Activated B cell treated with CpG ODN at 0.5 μM for 24 hours (primary cell): ENCODE results near the gene HEPHL1. TPM values are rescaled to one million over a fixed set of nuclear protein-coding genes. Genes with fewer than 3 reads are reported as not detected.

Experiments
- ATAC-seq: fragments of 200-7000 bp; cut with Tn5 transposase; one replicate; pipeline ENCODE4 v1.10.0; 2021; ENCODE audit warnings: low read depth, mild to moderate bottlenecking, moderate library complexity
- CTCF ChIA-PET: fragments of 350-600 bp; sonication (Branson Sonifier 250); formaldehyde crosslinking; loops from one replicate; lab custom pipeline; 2021; ENCODE audit warnings: antibody characterized with exemption; lab: Charles Lee
- POLR2A ChIA-PET: fragments of 350-600 bp; sonication (Branson Sonifier 250); formaldehyde crosslinking; loops from one replicate; lab custom pipeline; 2021; ENCODE audit warnings: antibody characterized with exemption; lab: Charles Lee
- DNase-seq: peaks from one replicate; pipeline ENCODE4 v3.0.0; 2022
- H3K27ac Mint-ChIP-seq: one replicate; pipeline ENCODE4 v1.8.0; 2020; ENCODE audit warnings: mixed read lengths
- H3K27me3 Mint-ChIP-seq: one replicate; pipeline ENCODE4 v1.8.0; 2021; ENCODE audit warnings: mixed read lengths
- H3K36me3 Mint-ChIP-seq: one replicate; pipeline ENCODE4 v1.8.0; 2021; ENCODE audit warnings: low read depth, mixed read lengths
- H3K4me1 Mint-ChIP-seq: one replicate; pipeline ENCODE4 v1.8.0; 2021; ENCODE audit warnings: mixed read lengths
- H3K4me3 Mint-ChIP-seq: one replicate; pipeline ENCODE4 v1.8.0; 2020; ENCODE audit warnings: mild to moderate bottlenecking, mixed read lengths
- H3K9me3 Mint-ChIP-seq: one replicate; pipeline ENCODE4 v1.8.0; 2020; ENCODE audit warnings: mixed read lengths
- intact Hi-C: fragments of 100-400 bp; cut with micrococcal nuclease; formaldehyde crosslinking; loops from one replicate; pipeline ENCODE4 v1.15.1; 2024
- total RNA-seq: library from RNA; stranded (reverse); gene quantifications from 2 replicates; pipeline ENCODE4 v1.2.3, GENCODE V29; 2022
- TF ChIP-seq, protein P1 (sequence below): fragments of 200-600 bp; IDR thresholded peaks from one replicate; pipeline ENCODE4 v1.8.0; 2022; ENCODE audit warnings: antibody characterized with exemption, mild to moderate bottlenecking

The HEPHL1 gene
- total RNA-seq, 1 donor from 2014 or later = not detected

GRCh38 chr11:94129512-94130297 is 108.6 kb downstream of the HEPHL1 start:
- H3K27me3 Mint-ChIP-seq = no peaks in the 10 kb centered on the region
- H3K36me3 Mint-ChIP-seq = peaks cover 6% of the 10 kb centered on the region
- ChIA-PET POLR2A (interaction anchor here (1.3 to 3.3 kb wide), 7 partner anchors 10 to 468 kb away, joined by 3 to 19 read pairs (median 8); partner anchors contain the start of genes ANKRD49, C11orf54, CEP295 and MED17), CTCF (interaction anchor here (1.4 kb wide), 1 partner anchor 10 kb away, joined by 4 read pairs; no protein-coding TSS in a partner anchor)
- DNase-seq (no peak), ATAC-seq (peak; percentile 53)
- peaks cover 35% of the 10 kb centered on the region for H3K4me1 Mint-ChIP-seq
- H3K4me3 Mint-ChIP-seq = no peak overlapping the region
- intact Hi-C loops = loop anchor here (2.0 to 5.0 kb wide), 6 partner anchors 53 to 933 kb away; partner anchors contain the start of genes ANKRD49, C11orf54, CEP295 and MED17
- no peak overlapping the region for H3K27ac Mint-ChIP-seq
- no peaks in the 10 kb centered on the region for H3K9me3 Mint-ChIP-seq
- TF ChIP-seq, protein P1, sequence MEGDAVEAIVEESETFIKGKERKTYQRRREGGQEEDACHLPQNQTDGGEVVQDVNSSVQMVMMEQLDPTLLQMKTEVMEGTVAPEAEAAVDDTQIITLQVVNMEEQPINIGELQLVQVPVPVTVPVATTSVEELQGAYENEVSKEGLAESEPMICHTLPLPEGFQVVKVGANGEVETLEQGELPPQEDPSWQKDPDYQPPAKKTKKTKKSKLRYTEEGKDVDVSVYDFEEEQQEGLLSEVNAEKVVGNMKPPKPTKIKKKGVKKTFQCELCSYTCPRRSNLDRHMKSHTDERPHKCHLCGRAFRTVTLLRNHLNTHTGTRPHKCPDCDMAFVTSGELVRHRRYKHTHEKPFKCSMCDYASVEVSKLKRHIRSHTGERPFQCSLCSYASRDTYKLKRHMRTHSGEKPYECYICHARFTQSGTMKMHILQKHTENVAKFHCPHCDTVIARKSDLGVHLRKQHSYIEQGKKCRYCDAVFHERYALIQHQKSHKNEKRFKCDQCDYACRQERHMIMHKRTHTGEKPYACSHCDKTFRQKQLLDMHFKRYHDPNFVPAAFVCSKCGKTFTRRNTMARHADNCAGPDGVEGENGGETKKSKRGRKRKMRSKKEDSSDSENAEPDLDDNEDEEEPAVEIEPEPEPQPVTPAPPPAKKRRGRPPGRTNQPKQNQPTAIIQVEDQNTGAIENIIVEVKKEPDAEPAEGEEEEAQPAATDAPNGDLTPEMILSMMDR = no peak

- no peaks in the 10 kb centered on the region for H3K9me3 Mint-ChIP-seq
- POLR2A ChIA-PET = interaction anchor here (2.4 to 3.3 kb wide), 2 partner anchors 364 to 389 kb away, joined by 8 to 19 read pairs; partner anchors contain the start of genes ANKRD49, C11orf54, MRE11 and TAF1D
- CTCF ChIA-PET = no interaction called here
Measured at GRCh38 chr11:94130298-94131046, 109.3 kb downstream of the HEPHL1 start.

GRCh38 chr11:94131047-94131717 is 110.0 kb downstream of the HEPHL1 start:
- H3K27me3 Mint-ChIP-seq = no peaks in the 10 kb centered on the region
- H3K4me1 Mint-ChIP-seq = peaks cover 49% of the 10 kb centered on the region
- H3K27ac Mint-ChIP-seq = no peak overlapping the region
- no peak overlapping the region for H3K4me3 Mint-ChIP-seq
- CTCF ChIA-PET = interaction anchor here (1.2 kb wide), 1 partner anchor 389 kb away, joined by 4 read pairs; no protein-coding TSS in a partner anchor
- H3K36me3 Mint-ChIP-seq = peaks cover 6% of the 10 kb centered on the region
- intact Hi-C loops = no loop called here
- TF ChIP-seq, protein P1 = no peak
- no peaks in the 10 kb centered on the region for H3K9me3 Mint-ChIP-seq
- POLR2A ChIA-PET = interaction anchor here (3.3 kb wide), 1 partner anchor 390 kb away, joined by 19 read pairs; the partner anchor contains the start of genes C11orf54 and TAF1D
- no peak for ATAC-seq
- no peak for DNase-seq

More at GRCh38 chr11:94130298-94131046, 109.3 kb downstream of the HEPHL1 start:
- TF ChIP-seq, protein P1 = no peak
- no peak for ATAC-seq
- Mint-ChIP-seq H3K27me3 (no peaks in the 10 kb centered on the region), H3K27ac (no peak overlapping the region), H3K4me1 (peaks cover 42% of the 10 kb centered on the region), H3K4me3 (no peak overlapping the region), H3K36me3 (peaks cover 6% of the 10 kb centered on the region)
- intact Hi-C loops = no loop called here
- no peak for DNase-seq

DNA sequence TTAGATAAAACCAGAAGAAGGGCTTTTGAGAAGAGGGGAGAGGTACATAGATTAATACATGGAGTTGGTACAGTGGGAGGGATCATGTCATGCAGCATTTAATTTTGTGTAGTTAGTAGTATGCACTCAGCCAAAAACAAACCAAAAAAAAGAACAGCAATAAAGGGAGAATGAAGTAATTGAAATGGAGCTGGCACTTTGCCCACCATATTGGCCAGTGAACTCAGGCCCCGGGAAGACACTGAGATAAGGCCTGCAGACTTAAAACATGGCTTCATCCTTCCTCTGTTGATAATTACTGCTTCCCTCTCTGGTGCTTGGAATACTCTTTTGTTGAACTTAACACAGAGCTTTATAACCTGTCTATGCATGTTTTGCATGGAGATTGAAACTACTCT is 110.6 kb downstream of the HEPHL1 start:
- no peak overlapping the region for H3K27ac Mint-ChIP-seq
- ATAC-seq (no peak), DNase-seq (no peak)
- H3K4me1 Mint-ChIP-seq = peaks cover 52% of the 10 kb centered on the region
- ChIA-PET POLR2A (no interaction called here), CTCF (interaction anchor here (1.2 kb wide), 1 partner anchor 388 kb away, joined by 4 read pairs; no protein-coding TSS in a partner anchor)
- peaks cover 6% of the 10 kb centered on the region for H3K36me3 Mint-ChIP-seq
- H3K4me3 Mint-ChIP-seq = no peak overlapping the region
- H3K27me3 Mint-ChIP-seq = no peaks in the 10 kb centered on the region
- TF ChIP-seq, protein P1 = no peak
- H3K9me3 Mint-ChIP-seq = no peaks in the 10 kb centered on the region
- intact Hi-C loops = no loop called here
